Daoy (cell line): ENCODE data around the gene GTF2A1. TPM values are rescaled to one million over a fixed set of nuclear protein-coding genes. Genes with fewer than 3 reads are reported as not detected.

Experiments used
- DNase-seq: peaks from one replicate; pipeline ENCODE4 v3.0.0-alpha.2; 2015; ENCODE audit warnings: low read depth
- total RNA-seq: library from RNA; depleted of rRNA; stranded (reverse); fragments of >200 nt; shearing (Covaris generic); gene quantifications from 2 replicates; pipeline ENCODE4 v1.2.3, GENCODE V29; 2014

The GTF2A1 gene
- total RNA-seq, 1 experiment from 2014 or later: 12.7 TPM

DNA sequence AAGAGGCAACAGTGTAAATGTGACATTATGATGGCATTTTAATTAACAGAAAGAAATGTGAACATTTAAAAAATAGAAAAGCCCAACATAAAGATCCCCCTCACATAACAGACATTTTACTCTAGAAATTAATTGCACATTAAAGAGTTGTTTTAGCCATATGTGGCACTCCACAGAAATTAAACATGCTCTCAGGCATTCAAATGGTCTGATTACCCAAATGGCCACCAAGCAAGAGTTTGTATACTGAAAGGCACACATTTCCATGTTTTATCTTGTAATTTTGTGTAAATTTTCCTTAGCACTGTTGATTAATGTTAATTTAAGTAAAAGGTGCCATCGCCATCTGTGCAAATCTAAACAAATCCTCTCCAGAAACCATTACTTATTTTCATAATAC lies 43.5 kb downstream of the GTF2A1 start:
- no peak for DNase-seq

DNA sequence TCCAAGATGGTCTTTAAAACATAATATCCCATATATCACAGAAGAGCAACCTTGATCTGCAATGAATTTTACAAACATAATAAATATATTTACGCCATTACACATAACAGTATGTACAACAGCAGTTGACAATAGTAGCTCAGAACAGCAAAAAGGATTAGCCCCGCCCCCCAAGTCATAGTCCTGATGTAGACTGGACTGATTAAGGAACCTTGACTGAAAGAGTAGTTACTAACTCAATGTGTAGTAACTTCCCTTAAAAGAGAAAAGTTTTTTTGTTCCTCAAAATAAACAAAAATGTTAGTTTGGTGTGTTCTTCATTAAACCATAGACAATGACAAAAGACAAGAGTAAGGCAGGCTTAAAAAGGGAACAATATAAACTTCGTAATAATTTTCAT lies 44.5 kb downstream of the GTF2A1 start:
- no peak for DNase-seq

DNA sequence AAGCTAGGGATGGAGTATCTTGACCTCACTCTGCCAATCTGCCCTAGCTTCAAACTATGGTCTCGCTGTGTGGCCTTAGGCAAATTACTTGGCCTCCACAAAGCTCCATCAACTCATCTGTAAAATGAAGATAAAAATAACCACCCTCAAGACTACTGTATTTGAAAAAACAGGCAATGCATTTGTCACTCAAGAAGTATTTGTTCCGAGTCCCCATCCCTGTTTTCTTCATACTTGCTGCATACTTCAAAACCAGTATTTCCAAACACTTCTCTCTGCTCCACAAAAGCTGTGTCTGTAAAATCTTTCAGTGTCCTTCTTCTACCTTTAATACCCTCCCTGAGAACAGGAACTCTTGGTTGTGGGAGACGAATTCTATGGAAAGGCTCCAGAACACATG lies 47.9 kb downstream of the GTF2A1 start:
- no peak for DNase-seq

DNA sequence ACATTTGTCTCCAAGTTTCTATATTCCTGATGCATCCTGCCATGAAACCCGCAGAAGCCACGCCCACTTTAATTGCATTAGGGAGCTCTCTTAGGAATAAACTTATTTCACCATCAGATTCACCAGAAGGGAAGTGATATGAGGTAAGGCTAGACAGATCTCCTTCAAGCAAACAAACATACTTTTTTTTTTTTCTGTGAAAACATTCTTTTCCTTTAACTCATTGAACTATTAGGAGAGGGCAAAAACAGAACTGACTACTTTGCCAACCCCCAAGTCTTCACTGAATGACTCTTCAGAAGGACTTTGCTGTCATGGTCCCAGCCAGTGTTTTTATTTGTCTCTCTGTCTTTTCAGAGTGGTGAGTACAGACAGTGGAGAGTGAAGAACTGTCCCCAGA lies 48.4 kb downstream of the GTF2A1 start:
- DNase-seq: no peak

DNA sequence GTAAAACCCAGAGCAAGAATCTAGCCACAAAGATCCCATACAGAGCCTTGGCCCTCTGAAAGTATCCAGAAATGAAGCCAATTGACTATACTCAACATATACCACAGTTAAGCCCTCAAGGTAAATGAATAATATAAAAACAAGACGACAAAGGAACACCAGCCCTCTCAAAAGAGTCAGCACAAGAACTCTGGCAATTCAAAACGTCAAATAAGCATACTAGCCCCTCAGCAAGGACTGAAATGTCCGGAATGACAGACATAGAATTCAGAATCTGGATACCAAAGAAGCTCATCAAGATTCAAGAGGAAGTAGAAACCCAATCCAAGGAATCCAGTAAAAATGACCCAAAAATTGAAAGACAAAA lies 49.9 kb downstream of the GTF2A1 start:
- no peak for DNase-seq

DNA sequence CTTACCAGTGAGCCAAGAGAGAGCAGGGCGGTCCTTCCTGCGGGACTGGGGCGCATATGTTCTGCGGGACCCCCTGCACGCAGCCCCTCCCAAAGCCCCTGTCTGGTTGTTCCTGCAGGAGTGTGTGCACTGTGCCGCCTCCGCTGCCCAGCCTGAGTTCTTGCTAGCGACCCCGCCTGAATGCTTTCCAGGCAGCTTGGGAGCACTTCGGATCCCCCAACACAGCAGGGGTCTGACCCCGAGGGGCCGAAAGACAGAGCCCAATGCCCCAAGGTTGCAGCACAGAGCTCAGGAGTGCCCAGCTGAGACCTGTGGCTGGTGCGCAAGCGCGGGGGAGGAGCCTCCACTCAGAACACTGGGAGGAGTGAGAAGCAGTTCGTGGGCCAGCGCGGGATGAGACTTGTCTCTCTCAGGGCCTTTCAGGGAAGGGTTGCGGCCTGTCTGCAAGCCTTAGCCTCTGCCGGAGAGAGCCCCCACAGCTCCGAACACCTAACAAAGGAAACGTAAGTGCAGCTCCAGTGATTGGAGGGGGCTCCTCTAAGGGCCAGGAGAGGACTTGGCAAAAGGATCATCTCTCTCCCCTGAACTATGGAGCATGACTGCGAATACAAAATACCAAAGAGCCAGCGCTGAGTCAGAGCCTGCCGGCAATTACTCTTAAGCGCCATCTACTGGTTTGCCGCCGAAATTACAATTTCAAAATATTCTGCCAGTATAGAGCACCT lies 50.5 kb downstream of the GTF2A1 start:
- peak; percentile 90 for DNase-seq

DNA sequence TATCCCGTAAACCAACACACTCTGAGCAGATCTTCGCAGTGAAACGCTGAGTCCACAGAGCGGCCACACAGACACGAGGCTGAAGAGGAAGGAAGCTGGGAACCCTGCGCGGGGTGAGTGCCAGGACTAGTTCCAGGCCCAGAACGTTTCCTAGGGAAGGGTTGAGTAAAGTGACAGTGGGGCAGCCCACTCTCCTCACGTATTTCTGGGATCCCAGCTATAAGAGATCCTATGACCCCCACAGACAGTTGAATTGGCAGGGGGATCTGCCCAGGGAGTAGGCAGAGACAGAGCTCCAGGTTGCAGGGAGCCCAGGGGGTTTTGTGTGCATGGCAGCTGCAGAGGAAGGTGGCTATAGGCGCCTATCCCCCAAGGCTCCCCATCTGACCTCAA lies 51.1 kb downstream of the GTF2A1 start:
- DNase-seq: peak; percentile 4

DNA sequence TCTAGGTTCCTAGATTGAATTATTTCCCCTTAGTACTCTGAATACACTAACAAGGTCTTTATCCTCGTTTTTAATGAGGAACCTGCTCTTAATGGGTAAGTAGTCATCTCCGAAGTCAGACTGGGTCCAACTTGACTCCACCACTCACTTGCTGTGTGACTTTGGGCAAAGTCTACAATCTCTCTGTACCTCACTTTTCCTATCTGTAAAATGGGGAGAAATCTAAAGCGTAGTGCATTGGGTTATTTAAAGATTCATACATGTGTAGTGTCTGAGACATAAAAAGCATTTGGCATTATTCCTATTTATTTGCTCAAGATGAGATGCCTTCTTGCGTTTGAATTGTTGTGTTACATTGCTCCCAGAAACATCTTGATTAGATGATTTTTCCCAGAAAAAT lies 51.5 kb downstream of the GTF2A1 start:
- DNase-seq: no peak

DNA sequence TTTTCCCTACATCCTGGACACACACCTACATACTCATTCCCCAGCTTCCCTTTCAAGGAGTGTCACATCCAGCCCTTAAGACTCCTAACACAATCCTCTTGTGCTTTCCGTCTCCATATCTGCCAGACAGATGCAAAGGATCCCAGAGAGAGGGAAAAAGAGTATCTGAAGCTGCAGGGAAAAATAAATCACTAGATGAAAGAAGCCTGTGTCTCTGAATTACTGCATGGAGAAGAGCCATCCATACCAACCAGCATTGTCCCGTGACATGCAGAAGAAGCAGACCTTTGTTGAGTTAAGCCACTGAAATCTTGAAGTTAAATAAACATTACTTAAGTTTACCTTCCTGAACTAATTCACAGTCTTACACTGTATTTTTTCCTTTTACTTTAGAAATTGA lies 54.6 kb downstream of the GTF2A1 start:
- no peak for DNase-seq

DNA sequence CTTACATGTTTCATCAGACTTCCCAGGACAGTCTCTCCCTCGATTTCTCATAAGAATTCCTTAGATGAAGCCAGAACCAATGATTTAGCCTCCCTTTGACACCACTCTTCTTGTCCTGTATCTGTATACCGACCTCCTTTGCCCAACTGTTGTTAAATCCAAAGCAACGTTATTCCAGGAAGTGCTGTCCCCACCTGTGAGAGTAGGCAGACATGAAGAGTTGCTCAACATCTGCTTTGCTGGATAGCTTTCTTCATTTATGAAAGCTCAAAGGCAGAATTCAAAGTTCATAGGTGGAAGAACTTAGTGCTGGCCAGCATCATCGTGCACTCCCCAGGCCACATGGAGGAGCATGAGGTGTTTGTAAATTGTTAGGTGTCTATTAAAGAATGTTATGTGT lies 55.6 kb downstream of the GTF2A1 start:
- no peak for DNase-seq

DNA sequence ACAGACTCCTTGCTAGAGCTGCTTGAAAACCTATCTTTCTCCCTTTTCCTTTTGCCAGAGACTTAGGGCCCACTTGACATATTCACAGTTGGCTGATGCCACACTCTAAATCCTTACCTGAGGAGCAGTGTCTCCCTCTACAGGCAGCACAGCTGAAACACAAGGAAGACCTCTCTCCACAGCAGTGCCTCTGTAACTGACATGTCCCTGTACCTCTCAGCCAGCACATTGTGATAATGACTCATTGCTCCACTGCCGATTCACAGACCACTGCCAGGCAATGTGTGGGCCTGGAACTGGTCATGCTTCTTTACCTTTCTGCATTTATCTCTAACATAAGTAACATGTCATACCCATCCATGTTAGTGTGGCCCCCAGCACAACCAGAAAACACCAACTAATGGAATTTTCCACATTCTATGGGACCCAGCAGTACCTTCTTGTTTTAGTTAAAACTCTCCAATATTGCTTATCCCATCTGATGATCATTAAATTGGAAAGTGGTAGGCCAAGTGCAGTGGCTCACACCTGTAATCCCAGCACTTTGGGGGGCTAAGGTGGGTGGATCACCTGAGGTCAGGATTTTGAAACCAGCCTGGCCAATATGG lies 56.5 kb downstream of the GTF2A1 start:
- peak; percentile 79 for DNase-seq

DNA sequence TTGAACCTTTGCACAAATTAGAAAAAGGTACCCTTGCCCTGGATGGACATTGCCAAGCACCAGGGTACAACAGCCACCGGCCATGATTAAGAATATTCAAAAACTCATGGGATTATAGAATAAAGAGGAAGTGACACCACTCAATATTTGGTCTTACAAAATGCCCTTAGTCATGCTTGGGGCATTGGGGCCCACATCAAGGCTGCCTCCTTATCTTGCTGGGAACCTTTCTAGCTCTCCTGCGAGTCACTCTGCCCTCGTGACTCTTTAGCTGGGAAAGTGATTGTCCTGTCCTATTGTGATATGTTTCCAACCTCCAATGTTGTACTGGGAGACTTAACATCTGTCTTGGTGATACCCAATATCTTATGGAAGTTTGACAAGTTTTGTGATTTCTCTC lies 57.8 kb downstream of the GTF2A1 start:
- no peak for DNase-seq

DNA sequence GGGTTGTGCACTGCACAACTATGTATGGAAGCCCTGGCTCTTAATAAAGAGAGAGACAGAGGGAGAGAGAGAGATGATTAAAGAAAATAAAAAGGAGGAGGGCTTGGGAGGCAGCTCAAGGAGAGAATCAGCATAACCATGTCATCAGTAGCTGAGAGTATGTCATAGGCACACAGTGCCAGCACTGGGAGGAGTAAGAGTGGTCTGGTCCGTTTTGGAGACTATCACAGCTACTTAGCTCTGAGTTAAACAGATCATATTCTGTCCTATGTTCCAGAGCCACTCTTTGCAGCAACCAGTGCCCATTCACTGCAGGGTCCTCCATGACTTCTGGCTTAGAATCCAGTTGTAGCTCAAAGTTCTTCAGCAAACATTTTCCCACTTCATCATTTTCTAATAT lies 59.0 kb downstream of the GTF2A1 start:
- no peak for DNase-seq

DNA sequence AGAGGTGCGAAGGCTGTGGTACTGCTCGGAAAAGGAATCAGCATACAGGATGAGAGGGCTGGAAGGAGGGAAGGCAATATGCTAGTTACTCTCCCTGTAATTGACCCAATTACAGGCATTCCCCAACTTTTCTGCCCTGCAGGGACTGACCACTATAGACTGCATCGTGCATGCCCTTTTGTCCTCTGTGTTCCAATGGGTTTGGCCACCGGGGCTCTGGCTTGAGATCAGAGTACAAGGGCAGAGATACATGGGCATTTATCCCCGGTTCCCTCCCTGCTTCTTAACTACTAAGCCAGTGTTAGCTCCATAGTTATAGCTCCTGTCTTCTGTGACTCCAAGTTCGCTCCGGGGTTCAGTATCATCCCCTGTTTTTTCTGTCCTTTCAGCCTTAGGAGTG lies 59.7 kb downstream of the GTF2A1 start:
- no peak for DNase-seq

DNA sequence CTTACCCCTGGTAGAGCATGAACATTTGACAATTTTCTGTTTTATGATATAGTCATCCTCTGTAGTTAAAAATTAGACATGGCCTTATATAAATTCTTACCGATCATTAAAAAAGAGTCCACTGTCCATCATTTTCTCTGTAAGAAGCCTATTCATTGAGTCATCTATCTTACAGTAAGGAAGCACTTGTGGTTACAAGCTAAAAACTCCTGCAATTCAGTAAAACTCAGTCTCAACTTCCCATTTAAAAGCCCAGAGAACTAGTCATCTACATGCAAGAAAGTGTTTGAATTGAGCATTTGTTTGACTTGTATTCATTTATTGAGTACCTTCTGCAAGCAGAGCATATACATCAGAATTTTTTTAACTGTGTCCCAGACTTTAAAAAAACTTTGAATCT lies 63.3 kb downstream of the GTF2A1 start:
- DNase-seq: no peak

DNA sequence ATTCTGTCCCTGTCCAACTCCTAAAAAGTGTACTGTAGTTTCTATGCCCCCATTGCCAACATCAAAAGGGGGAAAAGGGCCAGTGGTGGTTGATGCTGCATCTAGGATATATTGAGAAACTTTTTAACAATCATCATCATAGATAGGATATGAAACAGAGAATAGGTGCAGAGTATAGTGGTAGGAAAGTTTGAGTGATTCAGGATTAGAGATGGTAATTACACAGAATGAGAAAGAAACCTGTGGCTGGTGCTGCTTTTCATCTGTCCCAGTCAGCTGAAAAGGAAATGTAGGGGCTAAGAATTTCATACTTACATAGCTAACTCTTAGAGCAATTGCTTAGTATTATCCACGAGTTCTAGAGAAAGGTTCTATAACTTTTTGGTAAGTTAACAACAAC lies 67.6 kb downstream of the GTF2A1 start:
- DNase-seq: no peak

DNA sequence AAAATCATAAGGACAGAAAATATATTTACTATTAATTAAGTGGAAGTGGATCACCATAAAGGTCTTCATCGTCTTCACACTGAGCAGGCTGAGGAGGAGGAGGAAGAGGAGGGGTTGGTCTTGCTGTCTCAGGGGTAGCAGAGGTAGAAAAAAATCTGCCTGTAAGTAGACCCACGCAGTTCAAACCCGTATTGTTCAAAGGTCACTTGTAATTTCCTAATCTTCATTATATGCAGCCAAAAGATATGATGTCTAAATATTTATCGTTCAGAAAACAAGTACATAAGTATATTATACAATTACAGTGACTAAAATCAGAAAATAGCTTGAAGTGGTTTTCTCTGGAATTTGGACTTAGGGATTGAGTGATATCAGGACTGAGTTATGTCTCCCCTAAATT lies 72.1 kb downstream of the GTF2A1 start:
- DNase-seq: no peak

DNA sequence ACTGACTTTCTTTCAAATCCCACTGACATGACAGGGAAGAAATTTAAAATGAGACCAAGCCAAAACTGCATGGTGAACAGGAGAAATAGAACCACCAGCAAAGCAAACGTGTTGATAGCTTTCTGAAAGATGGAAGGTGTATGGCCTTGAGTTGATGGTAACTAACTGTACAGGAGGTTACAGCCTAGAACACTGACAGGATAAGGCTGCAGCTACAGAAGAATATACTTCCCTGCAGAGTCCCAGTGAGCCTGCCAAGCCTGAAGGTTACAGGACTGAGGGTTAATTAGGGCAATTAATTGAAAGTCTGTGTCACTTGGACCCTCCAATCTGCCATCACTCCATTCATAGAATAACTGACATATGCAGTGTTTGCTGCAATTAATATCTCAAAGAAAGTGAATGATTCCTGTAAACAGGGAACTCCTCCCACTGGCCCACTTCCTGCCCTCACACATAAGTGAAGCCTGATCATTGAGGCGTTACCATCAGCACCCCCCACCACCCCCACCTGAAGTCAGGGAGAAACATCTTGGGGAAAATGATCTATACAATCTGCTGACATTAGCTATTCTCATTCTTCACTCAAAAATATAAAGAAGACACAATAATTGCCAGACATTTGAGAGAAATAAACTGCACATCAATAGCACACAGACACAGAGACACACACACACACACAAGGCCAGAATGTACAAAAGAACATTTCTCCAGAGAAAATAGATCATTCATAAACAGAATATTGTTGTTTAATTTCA lies 73.4 kb downstream of the GTF2A1 start:
- DNase-seq: no peak

DNA sequence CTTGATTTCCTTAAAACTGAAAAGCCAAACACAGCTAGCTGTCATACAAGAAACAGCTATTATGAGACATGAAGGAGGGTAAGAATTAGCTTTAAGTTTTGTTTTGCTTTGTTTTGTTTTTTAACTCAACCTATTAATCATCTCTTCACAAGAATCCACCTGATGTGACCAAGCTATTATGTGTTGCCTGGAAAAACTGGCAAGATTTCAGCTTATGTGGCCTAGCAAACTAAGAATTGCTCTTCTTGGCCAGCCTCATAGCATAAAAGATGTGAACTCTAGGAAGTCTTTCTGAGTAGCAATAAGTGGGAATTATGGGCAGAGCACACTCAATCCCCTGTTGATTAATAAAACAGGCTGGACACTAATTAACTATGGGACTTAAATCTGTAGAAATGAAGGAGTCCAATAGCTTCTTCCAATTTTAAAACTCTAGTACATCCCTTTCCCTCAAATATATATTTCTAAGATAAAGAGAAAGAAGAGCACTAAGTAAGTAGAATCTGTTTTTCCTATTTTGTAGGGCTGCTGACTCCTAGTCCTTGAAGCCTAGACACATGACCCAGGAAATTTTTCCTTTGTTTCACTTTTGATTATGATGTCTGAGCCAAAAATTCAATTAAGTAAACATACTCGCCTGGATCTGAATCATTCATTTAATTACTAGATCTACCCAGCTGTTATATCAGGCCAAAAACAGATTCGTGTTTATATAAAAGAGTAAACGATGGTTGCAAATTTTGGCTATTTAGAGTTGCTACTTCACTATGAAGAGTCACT lies 75.7 kb downstream of the GTF2A1 start:
- no peak for DNase-seq

DNA sequence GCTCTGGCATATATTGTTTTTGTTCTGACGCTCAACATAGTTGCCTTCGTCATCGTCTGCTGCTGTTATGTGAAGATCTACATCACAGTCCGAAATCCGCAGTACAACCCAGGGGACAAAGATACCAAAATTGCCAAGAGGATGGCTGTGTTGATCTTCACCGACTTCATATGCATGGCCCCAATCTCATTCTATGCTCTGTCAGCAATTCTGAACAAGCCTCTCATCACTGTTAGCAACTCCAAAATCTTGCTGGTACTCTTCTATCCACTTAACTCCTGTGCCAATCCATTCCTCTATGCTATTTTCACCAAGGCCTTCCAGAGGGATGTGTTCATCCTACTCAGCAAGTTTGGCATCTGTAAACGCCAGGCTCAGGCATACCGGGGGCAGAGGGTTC lies 77.0 kb downstream of the GTF2A1 start:
- no peak for DNase-seq

DNA sequence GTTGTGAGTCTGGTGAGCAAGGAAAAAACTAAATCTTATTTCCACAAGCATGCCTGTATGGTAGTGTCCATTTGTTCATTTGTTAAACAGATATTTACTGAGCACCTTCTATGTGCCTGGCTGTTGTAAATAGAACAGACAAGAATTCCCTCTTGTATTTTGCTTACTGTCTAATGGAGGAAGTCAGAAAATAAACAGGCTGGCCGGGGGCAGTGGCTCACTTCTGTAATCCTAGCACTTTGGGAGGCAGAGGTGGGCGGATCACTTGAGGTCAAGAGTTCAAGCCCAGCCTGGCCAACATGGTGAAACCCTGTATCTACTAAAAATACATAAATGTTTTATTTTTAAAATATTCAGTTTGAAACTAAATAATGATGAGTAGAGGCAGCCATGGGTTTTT lies 79.3 kb downstream of the GTF2A1 start:
- no peak for DNase-seq

DNA sequence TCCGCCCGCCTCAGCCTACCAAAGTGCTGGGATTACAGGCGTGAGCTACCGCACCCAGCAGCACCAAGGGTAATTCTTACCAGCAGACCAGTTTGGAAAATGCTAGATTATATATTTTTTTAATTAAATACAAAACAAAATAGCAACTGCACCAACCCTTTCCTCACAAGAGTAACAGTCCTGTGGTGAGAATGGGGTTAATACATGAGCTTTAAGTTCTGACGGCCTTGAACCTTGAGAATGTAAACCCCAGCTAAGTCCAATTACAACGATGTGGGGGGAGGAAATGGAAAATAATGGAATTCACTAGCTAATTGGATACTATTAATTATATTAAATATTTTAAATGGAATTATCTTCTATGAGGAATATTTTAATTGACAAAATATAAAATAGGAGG lies 82.3 kb downstream of the GTF2A1 start:
- no peak for DNase-seq

DNA sequence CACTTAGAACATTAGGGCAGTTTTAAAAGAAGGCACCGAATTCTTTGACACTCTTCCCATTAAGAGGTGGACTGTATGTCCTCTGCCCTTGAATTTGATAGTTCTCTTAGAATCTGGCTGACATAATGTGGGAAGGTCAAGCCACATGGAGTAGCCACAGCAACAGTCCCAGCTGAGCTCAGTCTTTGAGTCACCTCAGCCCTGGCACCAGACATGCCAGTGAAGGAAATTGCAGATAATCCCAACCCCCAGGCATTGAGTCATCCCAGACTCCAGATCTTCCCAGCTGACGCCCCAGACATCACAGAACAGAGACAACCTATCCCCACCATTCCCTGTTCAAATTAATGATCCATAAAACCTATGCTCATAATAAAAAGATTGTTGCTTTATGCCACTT lies 83.4 kb downstream of the GTF2A1 start:
- peak; percentile 38 for DNase-seq
